Neural progenitor cell (in vitro differentiated cells): ENCODE measurements around the gene KCNT1. TPM values are rescaled to one million over a fixed set of nuclear protein-coding genes. Genes with fewer than 3 reads are reported as not detected.

ENCODE experiments used
- DNase-seq: peaks from one replicate; pipeline ENCODE4 v3.0.0-alpha.2; 2016; ENCODE audit warnings: low spot score
- H2AFZ ChIP-seq: fragments of 200-600 bp; sonication (generic); replicated peaks from 2 replicates; pipeline ENCODE4 v1.6.1; 2016; ENCODE audit warnings: antibody characterized with exemption
- H3F3A ChIP-seq: fragments of 200-600 bp; sonication (generic); 2 replicates; pipeline ENCODE4 v1.6.1; 2016; ENCODE audit warnings: antibody characterized with exemption, low read depth
- H3K27ac ChIP-seq: fragments of 200-600 bp; sonication (generic); 2 replicates; pipeline ENCODE4 v1.5.1; 2016; ENCODE audit warnings: mild to moderate bottlenecking
- H3K27me3 ChIP-seq: fragments of 200-600 bp; sonication (generic); 2 replicates; pipeline ENCODE4 v1.6.1; 2016; ENCODE audit warnings: mild to moderate bottlenecking, moderate library complexity
- H3K36me3 ChIP-seq: fragments of 200-600 bp; sonication (generic); 2 replicates; pipeline ENCODE4 v1.5.1; 2016
- H3K4me1 ChIP-seq: fragments of 200-600 bp; sonication (generic); 2 replicates; pipeline ENCODE4 v1.6.1; 2016; ENCODE audit warnings: mixed run types
- H3K4me2 ChIP-seq: fragments of 200-600 bp; sonication (generic); 2 replicates; pipeline ENCODE4 v1.6.1; 2016
- H3K4me3 ChIP-seq: fragments of 200-600 bp; sonication (generic); 2 replicates; pipeline ENCODE4 v1.5.1; 2016
- H3K79me2 ChIP-seq: fragments of 200-600 bp; sonication (generic); 2 replicates; pipeline ENCODE4 v1.6.1; 2016; ENCODE audit warnings: low read depth
- H3K9ac ChIP-seq: fragments of 200-600 bp; sonication (generic); 2 replicates; pipeline ENCODE4 v1.6.1; 2016
- H3K9me3 ChIP-seq: fragments of 200-600 bp; sonication (generic); 2 replicates; pipeline ENCODE4 v1.5.1; 2016; ENCODE audit warnings: low read depth
- H4K20me1 ChIP-seq: fragments of 200-600 bp; sonication (generic); 2 replicates; pipeline ENCODE4 v1.6.1; 2016; ENCODE audit warnings: low read depth
- H3K27ac Mint-ChIP-seq: 3 replicates; pipeline ENCODE4 v1.8.0; 2021; ENCODE audit warnings: mixed read lengths
- H3K27me3 Mint-ChIP-seq: 2 replicates; pipeline ENCODE4 v1.8.0; 2022; ENCODE audit warnings: low read depth, mild to moderate bottlenecking, inconsistent platforms, moderate library complexity, mixed read lengths; ENCODE audit not compliant: insufficient read depth
- H3K36me3 Mint-ChIP-seq: 3 replicates; pipeline ENCODE4 v1.8.0; 2021; ENCODE audit warnings: mixed read lengths
- H3K4me1 Mint-ChIP-seq: 3 replicates; pipeline ENCODE4 v1.8.0; 2021; ENCODE audit warnings: mixed read lengths
- H3K4me3 Mint-ChIP-seq: 3 replicates; pipeline ENCODE4 v1.8.0; 2021; ENCODE audit warnings: mild to moderate bottlenecking, moderate library complexity, mixed read lengths
- H3K9me3 Mint-ChIP-seq: 3 replicates; pipeline ENCODE4 v1.8.0; 2020; ENCODE audit warnings: mixed read lengths
- EZH2 ChIP-seq: fragments of 200-600 bp; sonication (generic); IDR thresholded peaks from 2 replicates; pipeline ENCODE4 v1.6.1; 2017; ENCODE audit warnings: antibody characterized with exemption, mild to moderate bottlenecking, moderate library complexity
- EZH2phosphoT487 ChIP-seq: fragments of 200-600 bp; sonication (generic); IDR thresholded peaks from 2 replicates; pipeline ENCODE4 v1.6.1; 2017; ENCODE audit warnings: antibody characterized with exemption
- total RNA-seq: library from RNA; depleted of rRNA; stranded (reverse); fragments of >200 nt; gene quantifications from 2 replicates; pipeline ENCODE4 v1.2.3, GENCODE V29; 2015; ENCODE audit warnings: low replicate concordance
- TF ChIP-seq, protein P1 (sequence below): fragments of 200-600 bp; sonication (generic); IDR thresholded peaks from 2 replicates; pipeline ENCODE4 v1.5.1; 2017; ENCODE audit warnings: antibody characterized with exemption, mild to moderate bottlenecking

Gene KCNT1
- total RNA-seq, 1 donor from 2014 or later, result not detected

DNA sequence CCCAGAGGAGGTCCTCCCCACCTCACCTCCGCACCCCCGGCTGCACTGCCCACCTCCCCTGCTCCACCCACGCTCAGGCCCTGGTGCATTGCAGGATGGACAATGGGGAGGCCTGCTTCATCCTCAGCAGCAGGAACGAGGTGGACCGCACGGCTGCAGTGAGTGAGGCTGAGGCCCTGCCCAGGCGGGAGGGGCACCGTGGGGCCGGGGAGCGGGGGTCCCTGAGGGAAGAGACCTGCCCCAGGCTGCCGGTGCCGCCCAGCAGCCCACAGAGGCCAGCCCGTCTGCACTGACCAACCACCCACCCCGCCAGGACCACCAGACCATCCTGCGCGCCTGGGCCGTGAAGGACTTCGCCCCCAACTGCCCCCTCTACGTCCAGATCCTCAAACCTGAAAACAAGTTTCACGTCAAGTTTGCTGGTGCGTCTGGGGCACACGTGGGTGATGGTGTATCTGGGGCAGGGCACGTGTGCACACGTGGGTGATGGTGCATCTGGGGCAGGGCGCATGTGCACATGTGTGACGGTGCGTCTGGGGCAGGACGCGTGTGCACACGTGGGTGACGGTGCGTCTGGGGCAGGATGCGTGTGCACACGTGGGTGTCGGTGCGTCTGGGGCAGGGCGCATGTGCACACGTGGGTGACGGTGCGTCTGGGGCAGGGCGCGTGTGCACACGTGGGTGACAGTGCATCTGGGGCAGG, 66.7 kb downstream of the KCNT1 start:
- no peaks in the 10 kb centered on the region for H4K20me1 ChIP-seq
- TF ChIP-seq, protein P1, sequence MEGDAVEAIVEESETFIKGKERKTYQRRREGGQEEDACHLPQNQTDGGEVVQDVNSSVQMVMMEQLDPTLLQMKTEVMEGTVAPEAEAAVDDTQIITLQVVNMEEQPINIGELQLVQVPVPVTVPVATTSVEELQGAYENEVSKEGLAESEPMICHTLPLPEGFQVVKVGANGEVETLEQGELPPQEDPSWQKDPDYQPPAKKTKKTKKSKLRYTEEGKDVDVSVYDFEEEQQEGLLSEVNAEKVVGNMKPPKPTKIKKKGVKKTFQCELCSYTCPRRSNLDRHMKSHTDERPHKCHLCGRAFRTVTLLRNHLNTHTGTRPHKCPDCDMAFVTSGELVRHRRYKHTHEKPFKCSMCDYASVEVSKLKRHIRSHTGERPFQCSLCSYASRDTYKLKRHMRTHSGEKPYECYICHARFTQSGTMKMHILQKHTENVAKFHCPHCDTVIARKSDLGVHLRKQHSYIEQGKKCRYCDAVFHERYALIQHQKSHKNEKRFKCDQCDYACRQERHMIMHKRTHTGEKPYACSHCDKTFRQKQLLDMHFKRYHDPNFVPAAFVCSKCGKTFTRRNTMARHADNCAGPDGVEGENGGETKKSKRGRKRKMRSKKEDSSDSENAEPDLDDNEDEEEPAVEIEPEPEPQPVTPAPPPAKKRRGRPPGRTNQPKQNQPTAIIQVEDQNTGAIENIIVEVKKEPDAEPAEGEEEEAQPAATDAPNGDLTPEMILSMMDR, result no peak
- TF ChIP-seq EZH2 (no peak), EZH2phosphoT487 (no peak)
- H3K9me3 Mint-ChIP-seq, result peaks cover 14% of the 10 kb centered on the region
- no peak overlapping the region for H3K4me2 ChIP-seq
- H3K27me3 ChIP-seq, result no peaks in the 10 kb centered on the region
- H3K79me2 ChIP-seq, result no peaks in the 10 kb centered on the region
- H3K4me1 Mint-ChIP-seq, result peaks cover 3% of the 10 kb centered on the region
- no peak overlapping the region for H3K4me3 ChIP-seq
- H3K4me1 ChIP-seq, result peaks cover 3% of the 10 kb centered on the region
- peaks cover 5% of the 10 kb centered on the region for H3K27me3 Mint-ChIP-seq
- H3K4me3 Mint-ChIP-seq, result no peak overlapping the region
- peaks cover 2% of the 10 kb centered on the region for H3K36me3 Mint-ChIP-seq
- H3K27ac Mint-ChIP-seq, result no peak overlapping the region
- H3F3A ChIP-seq, result no peaks in the 10 kb centered on the region
- no peaks in the 10 kb centered on the region for H3K36me3 ChIP-seq
- no peak overlapping the region for H3K9ac ChIP-seq
- H3K9me3 ChIP-seq, result no peaks in the 10 kb centered on the region
- no peak overlapping the region for H2AFZ ChIP-seq
- H3K27ac ChIP-seq, result no peak overlapping the region
- DNase-seq, result no peak

DNA sequence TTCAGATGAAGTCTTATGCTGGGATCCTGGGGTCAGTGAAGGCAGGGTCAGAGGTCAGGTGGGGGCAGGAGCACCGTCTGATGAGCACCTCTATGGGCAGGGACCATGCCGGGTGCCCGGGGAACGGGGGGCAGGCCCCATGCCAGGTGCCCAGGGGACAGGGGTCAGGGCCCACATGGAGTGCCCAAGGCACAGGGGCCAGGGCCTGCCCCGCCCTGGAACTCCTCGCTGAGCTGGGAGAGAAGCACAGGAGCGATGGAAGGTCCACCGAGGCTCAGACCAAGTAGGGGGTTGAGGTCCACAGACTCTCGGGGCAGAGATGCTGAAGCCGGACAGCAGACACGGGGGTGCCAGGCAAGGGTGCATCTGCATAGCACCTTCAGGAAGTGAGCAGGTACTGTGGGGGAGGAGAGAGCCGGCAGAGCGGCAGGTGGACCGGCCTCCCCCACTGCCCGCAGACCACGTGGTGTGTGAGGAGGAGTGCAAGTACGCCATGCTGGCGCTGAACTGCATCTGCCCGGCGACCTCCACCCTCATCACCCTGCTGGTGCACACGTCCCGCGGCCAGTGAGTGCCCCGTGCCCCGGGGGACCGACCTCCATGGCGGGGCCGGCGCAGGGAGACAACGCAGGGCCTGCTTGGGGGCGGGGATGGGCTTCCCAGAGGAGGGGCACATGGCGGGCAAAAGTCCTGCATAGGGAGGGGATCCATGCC, 67.7 kb downstream of the KCNT1 start:
- Histone ChIP-seq H3K4me3 (no peak overlapping the region), H2AFZ (no peak overlapping the region), H3K9me3 (no peaks in the 10 kb centered on the region), H3F3A (no peaks in the 10 kb centered on the region), H3K36me3 (no peaks in the 10 kb centered on the region), H3K9ac (no peak overlapping the region), H3K79me2 (no peaks in the 10 kb centered on the region), H3K4me2 (no peak overlapping the region), H4K20me1 (no peaks in the 10 kb centered on the region), H3K27ac (no peak overlapping the region), H3K4me1 (peaks cover 3% of the 10 kb centered on the region), H3K27me3 (no peaks in the 10 kb centered on the region)
- Mint-ChIP-seq H3K27ac (no peak overlapping the region), H3K27me3 (peaks cover 5% of the 10 kb centered on the region), H3K36me3 (peaks cover 2% of the 10 kb centered on the region), H3K9me3 (peaks cover 14% of the 10 kb centered on the region), H3K4me1 (peaks cover 3% of the 10 kb centered on the region), H3K4me3 (no peak overlapping the region)
- no peak for TF ChIP-seq EZH2phosphoT487
- TF ChIP-seq, protein P1, result no peak
- TF ChIP-seq EZH2, result no peak
- no peak for DNase-seq

DNA sequence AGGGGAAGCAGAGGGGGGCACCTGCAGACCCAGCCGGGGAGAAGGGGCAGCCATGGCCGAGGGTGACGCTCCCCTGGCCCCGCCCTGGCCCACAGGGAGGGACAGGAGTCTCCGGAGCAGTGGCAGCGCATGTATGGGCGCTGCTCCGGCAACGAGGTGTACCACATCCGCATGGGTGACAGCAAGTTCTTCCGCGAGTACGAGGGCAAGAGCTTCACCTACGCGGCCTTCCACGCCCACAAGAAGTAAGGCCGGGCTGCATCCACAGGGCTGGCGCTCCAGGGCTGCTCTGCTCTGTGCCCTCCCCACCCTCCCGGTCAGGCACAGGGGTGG, 68.2 kb downstream of the KCNT1 start:
- Mint-ChIP-seq H3K4me3 (no peak overlapping the region), H3K36me3 (peaks cover 2% of the 10 kb centered on the region), H3K4me1 (peaks cover 3% of the 10 kb centered on the region), H3K27me3 (peaks cover 5% of the 10 kb centered on the region), H3K9me3 (peaks cover 11% of the 10 kb centered on the region), H3K27ac (no peak overlapping the region)
- DNase-seq, result no peak
- peaks cover 3% of the 10 kb centered on the region for H3K4me1 ChIP-seq
- H3F3A ChIP-seq, result no peaks in the 10 kb centered on the region
- H3K36me3 ChIP-seq, result no peaks in the 10 kb centered on the region
- no peak overlapping the region for H3K4me3 ChIP-seq
- no peaks in the 10 kb centered on the region for H4K20me1 ChIP-seq
- no peaks in the 10 kb centered on the region for H3K27me3 ChIP-seq
- H3K27ac ChIP-seq, result no peak overlapping the region
- no peak for TF ChIP-seq EZH2
- TF ChIP-seq, protein P1, result no peak
- no peak for TF ChIP-seq EZH2phosphoT487
- H3K79me2 ChIP-seq, result no peaks in the 10 kb centered on the region
- H3K4me2 ChIP-seq, result no peak overlapping the region
- no peaks in the 10 kb centered on the region for H3K9me3 ChIP-seq
- H2AFZ ChIP-seq, result no peak overlapping the region
- no peak overlapping the region for H3K9ac ChIP-seq
